Heart left ventricle (tissue), 16 donors: Measurements from ENCODE around the gene ASB2. TPM values are rescaled to one million over a fixed set of nuclear protein-coding genes. Genes with fewer than 3 reads are reported as not detected.

Experiments used
- ATAC-seq, 4 donors: fragments of 200-7000 bp; cut with Tn5 transposase; one replicate each; pipeline ENCODE4 v1.9.1; 2020 to 2022; ENCODE audit warnings: moderate library complexity in 4 of 4, mild to moderate bottlenecking in 3 of 4, moderate number of reproducible peaks in 1 of 4
- DNase-seq, 5 donors: peaks; one replicate each; pipeline ENCODE4 v3.0.0-alpha.2; 2020
- H3K27ac ChIP-seq, 12 donors: fragments of 200-600 bp; sonication (generic) in 4 of 12; one replicate each; pipeline versions ENCODE4 v1.5.0 to v1.8.0; 2016 to 2022; ENCODE audit warnings: mild to moderate bottlenecking in 2 of 12
- H3K27me3 ChIP-seq, 9 donors: fragments of 200-600 bp; sonication (generic) in 2 of 9; one replicate each; pipeline versions ENCODE4 v1.5.1 to v1.8.0; 2016 to 2022; ENCODE audit warnings: mild to moderate bottlenecking in 3 of 9
- H3K36me3 ChIP-seq, 9 donors: fragments of 200-600 bp; sonication (generic) in 2 of 9; one replicate each; pipeline versions ENCODE4 v1.5.0 to v1.8.0; 2018 to 2022; ENCODE audit warnings: mild to moderate bottlenecking in 2 of 9
- H3K4me1 ChIP-seq, 12 donors: fragments of 200-600 bp; sonication (generic) in 4 of 12; one replicate each; pipeline versions ENCODE4 v1.5.0 to v1.8.0; 2016 to 2022; ENCODE audit warnings: mild to moderate bottlenecking in 3 of 12
- H3K4me3 ChIP-seq, 12 donors: fragments of 200-600 bp; sonication (generic) in 4 of 12; one replicate each; pipeline versions ENCODE4 v1.5.0 to v1.8.0; 2017 to 2022; ENCODE audit warnings: mild to moderate bottlenecking in 9 of 12, moderate library complexity in 4 of 12
- H3K9me3 ChIP-seq, 12 donors: fragments of 200-600 bp; sonication (generic) in 4 of 12; one replicate each; pipeline versions ENCODE4 v1.5.0 to v1.8.0; 2016 to 2022; ENCODE audit warnings: mild to moderate bottlenecking in 1 of 12
- CTCF ChIP-seq, 12 donors: fragments of 200-600 bp; sonication (generic) in 4 of 12; IDR thresholded peaks; one replicate each; pipeline versions ENCODE4 v1.5.0 to v1.8.0; 2018 to 2022; ENCODE audit warnings: antibody characterized with exemption in 12 of 12, mild to moderate bottlenecking in 5 of 12
- POLR2A ChIP-seq, 2 donors: fragments of 450-650 bp; IDR thresholded peaks; one replicate each; pipeline ENCODE4 v1.6.1; 2017; ENCODE audit warnings: antibody characterized with exemption in 2 of 2, mild to moderate bottlenecking in 2 of 2, moderate library complexity in 2 of 2
- WGBS, 4 donors: extraction: QIAGEN DNeasy Blood & Tissue Kit in 2 of 4; methylation state at CpG; one replicate each; pipeline versions ENCODE4 v1.1.5 to v1.1.7; 2013 to 2018; 5-methylcytosine and 5-hydroxymethylcytosine counted together
- intact Hi-C, 10 donors: fragments of 100-400 bp; cut with DNase I; formaldehyde crosslinking; loops; one replicate each; pipeline versions ENCODE4 v1.11.1 to v1.14.2; 2022
- polyA plus RNA-seq, 2 donors: library from polyadenylated mRNA; stranded (reverse); fragments of 200-250 nt; gene quantifications; one replicate each; pipeline ENCODE4 v1.2.3, GENCODE V29; 2013
- total RNA-seq, 9 donors: library from RNA; depleted of rRNA in 2 of 9; stranded (reverse); fragments of >200 nt in 2 of 9; fragmentation: NEBNext Ultra II Directional in 3 of 9; extraction: Animal tissue kit (Norgen Biotek cat#: 25700) in 3 of 9; gene quantifications; one replicate each; pipeline versions ENCODE4 v1.1.0 to v1.2.4, GENCODE V29; 2016 to 2023
- donor health status: ischemic (EF 13 %, LVEDD 7.1; RV severe dilation, severe dysfunction).
- donor health status: healthy with polysubstance abuse.
- donor health status: DM: no; HTN: yes; CAD: no.
- donor health status: DM: no; HTN: no; CAD: no.
- donor health status: ischemic (EF 25% LVEDD 6.9; RV normal size, moderate dysfunction).
- donor health status: ischemic (EF 25% LVEDD 5.7; RV mildly dilated, moderate dysfunction).
- donor health status: healthy.
- donor health status: DM: yes; HTN: yes; CAD: no.
- donor health status: ischemic (EF 35%, LVEDD 5.7; RV mildly dilated, moderate dysfunction).
- donor health status: nonischemic (EF 11% LVEDD 7.7; RV severe dilation, severe dysfunction).
- donor health status: DM: yes; HTN: yes; CAD: no.
- donor health status: PGD.
- donor health status: ischemic (EF 29% LVEDD 5.4; RV normal size, mild dysfunction).
- donor health status: nonischemic (EF 23%, LVEDD 6.1; RV moderate dilation, normal function).

ASB2 gene
- total and polyA plus RNA-seq, 11 donors, result 22.4 to 411 (median 166) TPM

GRCh38 chr14:93964281-93964680 is 12.1 kb downstream of the ASB2 start:
- ATAC-seq (no peak), DNase-seq (no peak)
- Histone ChIP-seq H3K9me3 (no peaks in the 10 kb centered on the region), H3K4me3 (no peak overlapping the region), H3K27ac (peak overlapping the region in 8 of 12 donors; percentile 1 to 89 (median 50)), H3K36me3 (peaks cover 0 to 34% (median 6%) of the 10 kb centered on the region in 9 donors), H3K27me3 (no peaks in the 10 kb centered on the region), H3K4me1 (peaks cover 0 to 89% (median 38%) of the 10 kb centered on the region in 12 donors)
- intact Hi-C loops, result loop anchor here in 1 of 10 donors (5.0 kb wide), 1 partner anchor 33 kb away; the partner anchor contains the start of gene CCDC197
- TF ChIP-seq CTCF (IDR thresholded peaks at IDR 0.05) (no peak), POLR2A (IDR thresholded peaks at IDR 0.05) (no peak)
- 74 to 92% (median 85%) methylated on average over 10 of the region's 10 CpGs for WGBS, 4 donors

GRCh38 chr14:93963692-93964091 is 12.7 kb downstream of the ASB2 start:
- peak in 1 of 5 donors; percentile 19 for DNase-seq
- Histone ChIP-seq H3K4me1 (peaks cover 3 to 89% (median 39%) of the 10 kb centered on the region in 12 donors), H3K36me3 (peaks cover 0 to 40% (median 8%) of the 10 kb centered on the region in 9 donors), H3K9me3 (no peaks in the 10 kb centered on the region), H3K27me3 (no peaks in the 10 kb centered on the region), H3K27ac (peak overlapping the region in 8 of 12 donors; percentile 41 to 89 (median 52)), H3K4me3 (no peak overlapping the region)
- no peak for TF ChIP-seq CTCF (IDR thresholded peaks at IDR 0.05)
- no peak for TF ChIP-seq POLR2A (IDR thresholded peaks at IDR 0.05)
- 40 to 52% (median 44%) methylated on average over 4 of the region's 4 CpGs for WGBS, 4 donors
- intact Hi-C loops, result loop anchor here in 1 of 10 donors (5.0 kb wide), 1 partner anchor 34 kb away; the partner anchor contains the start of gene CCDC197
- ATAC-seq, result no peak

GRCh38 chr14:93962701-93963601 is 13.4 kb downstream of the ASB2 start:
- DNase-seq, result peak in 1 of 5 donors; percentile 18
- 36 to 47% (median 41%) methylated on average over 10 to 16 of the region's 16 CpGs for WGBS, 4 donors
- intact Hi-C loops, result loop anchor here in 1 of 10 donors (5.0 kb wide), 1 partner anchor 34 kb away; the partner anchor contains the start of gene CCDC197
- Histone ChIP-seq H3K4me3 (no peak overlapping the region), H3K9me3 (no peaks in the 10 kb centered on the region), H3K4me1 (peaks cover 3 to 89% (median 36%) of the 10 kb centered on the region in 12 donors), H3K36me3 (peaks cover 0 to 44% (median 9%) of the 10 kb centered on the region in 9 donors), H3K27me3 (no peaks in the 10 kb centered on the region), H3K27ac (peak overlapping the region in 9 of 12 donors; percentile 23 to 89 (median 52))
- TF ChIP-seq CTCF (IDR thresholded peaks at IDR 0.05) (no peak), POLR2A (IDR thresholded peaks at IDR 0.05) (no peak)
- ATAC-seq, result peak in 1 of 4 donors; percentile 9

- Histone ChIP-seq H3K27ac (peak overlapping the region in 2 of 12 donors; percentile 62 to 66), H3K36me3 (peaks cover 0 to 44% (median 9%) of the 10 kb centered on the region in 9 donors), H3K27me3 (no peaks in the 10 kb centered on the region), H3K9me3 (no peaks in the 10 kb centered on the region), H3K4me3 (no peak overlapping the region), H3K4me1 (peaks cover 3 to 89% (median 39%) of the 10 kb centered on the region in 12 donors)
- no peak for ATAC-seq
- TF ChIP-seq POLR2A (IDR thresholded peaks at IDR 0.05), result no peak
- no peak for TF ChIP-seq CTCF (IDR thresholded peaks at IDR 0.05)
- DNase-seq, result peak in 1 of 5 donors; percentile 6
- WGBS, 4 donors, result 86 to 90% (median 89%) methylated on average over 8 of the region's 8 CpGs
- intact Hi-C loops, result loop anchor here in 1 of 10 donors (5.0 kb wide), 1 partner anchor 36 kb away; the partner anchor contains the start of gene CCDC197
Measured at GRCh38 chr14:93961620-93962019, 14.8 kb downstream of the ASB2 start.
